COLO668 (cell line): Measurements from ENCODE around the gene KRT10.

Experiments
- DNase-seq: peaks from one replicate; lab custom pipeline; 2025; ENCODE audit not compliant: unreplicated experiment; lab: John Stamatoyannopoulos, UW

Gene KRT10

GRCh38 chr17:40809721-40810421 is 12.5 kb downstream of the KRT10 start:
- no peak for DNase-seq

- no peak for DNase-seq
These were observed 16.3 kb downstream of the KRT10 start for GRCh38 chr17:40806131-40806530.

GRCh38 chr17:40803617-40804082 is 18.8 kb downstream of the KRT10 start:
- DNase-seq, result peak; percentile 74

- no peak for DNase-seq
These were observed 21.3 kb downstream of the KRT10 start for GRCh38 chr17:40801157-40801556.

GRCh38 chr17:40800381-40800780 is 22.0 kb downstream of the KRT10 start:
- no peak for DNase-seq

GRCh38 chr17:40799859-40800258 is 22.6 kb downstream of the KRT10 start, which contains the start of gene KRT28:
Gene KRT28 (minus strand): TSS chr17:40799959. CDS start chr17:40799893, 66 bp downstream.
- no peak for DNase-seq

- DNase-seq, result no peak
These were observed 25.6 kb downstream of the KRT10 start for GRCh38 chr17:40796846-40797245.

GRCh38 chr17:40795019-40795667 is 27.3 kb downstream of the KRT10 start:
- DNase-seq, result no peak

GRCh38 chr17:40794466-40794865 is 27.9 kb downstream of the KRT10 start:
- DNase-seq, result no peak

GRCh38 chr17:40793832-40794231 is 28.6 kb downstream of the KRT10 start:
- DNase-seq, result no peak

- no peak for DNase-seq
These were observed 30.5 kb downstream of the KRT10 start for GRCh38 chr17:40791787-40792436.

- DNase-seq, result no peak
These were observed 31.3 kb downstream of the KRT10 start for GRCh38 chr17:40791111-40791510.

- no peak for DNase-seq
These were observed 40.0 kb downstream of the KRT10 start, which contains the start of gene KRT27 for GRCh38 chr17:40782450-40782849. Gene KRT27 (minus strand): TSS chr17:40782550. CDS start chr17:40782493, 57 bp downstream.

- DNase-seq, result peak; percentile 2
These were observed 43.1 kb downstream of the KRT10 start for GRCh38 chr17:40779181-40779909.

GRCh38 chr17:40778461-40778860 is 44.0 kb downstream of the KRT10 start:
- no peak for DNase-seq

- no peak for DNase-seq
These were observed 44.4 kb downstream of the KRT10 start for GRCh38 chr17:40777971-40778370.

- DNase-seq, result no peak
These were observed 45.0 kb downstream of the KRT10 start for GRCh38 chr17:40777459-40777858.

GRCh38 chr17:40775945-40776344 is 46.5 kb downstream of the KRT10 start:
- DNase-seq, result no peak

GRCh38 chr17:40772101-40772500 is 50.3 kb downstream of the KRT10 start, which contains the start of gene KRT26:
Gene KRT26 (minus strand): TSS chr17:40772201. CDS start chr17:40772113, 88 bp downstream.
- DNase-seq, result no peak
